Dedifferentiated amniotic fluid mesenchymal stem cell (primary cell): ENCODE measurements around the gene NCAPG2.

Source experiments
- DNase-seq: peaks from one replicate; pipeline ENCODE4 v3.0.0-alpha.2; 2016; ENCODE audit errors: extremely low spot score

Gene NCAPG2

DNA sequence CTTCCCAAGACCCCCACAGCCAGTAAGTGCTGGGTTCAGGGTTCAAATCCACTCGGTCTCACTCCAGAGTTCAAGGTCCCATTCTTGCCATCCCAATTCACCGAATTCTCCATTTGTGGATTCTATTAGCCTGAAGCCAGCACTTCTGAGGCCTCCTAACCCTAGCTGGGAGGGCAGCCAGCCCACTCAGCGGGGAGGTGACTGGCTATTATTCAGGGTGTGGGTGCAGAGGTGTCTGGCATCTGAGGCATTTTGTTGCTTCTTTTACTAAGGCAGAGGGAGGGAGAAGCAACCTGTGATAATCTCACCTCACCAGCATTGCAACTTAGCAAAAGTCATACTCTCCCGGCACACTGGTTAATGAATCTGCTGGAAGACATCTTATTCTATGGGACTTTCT lies 108.3 kb downstream of the NCAPG2 start:
- DNase-seq, result no peak

DNA sequence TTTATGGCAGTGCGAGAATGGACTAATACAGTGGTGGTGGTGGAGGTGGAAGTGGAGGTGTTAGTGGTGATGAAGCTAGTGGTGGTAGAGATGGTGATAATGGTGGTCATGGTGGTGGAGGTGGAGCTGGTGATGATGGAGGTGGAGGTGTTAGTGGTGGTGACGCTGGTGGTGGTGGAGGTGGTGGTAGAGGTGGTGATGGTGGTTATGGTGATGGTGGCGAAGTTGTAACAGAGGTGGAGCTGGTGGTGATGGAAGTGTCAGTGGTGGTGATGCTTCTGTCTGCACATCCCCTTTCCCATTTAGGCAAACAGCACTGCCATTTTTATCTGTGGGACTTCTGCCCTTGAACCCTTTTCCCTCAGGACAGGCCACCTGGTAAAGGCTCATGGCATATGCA lies 109.5 kb downstream of the NCAPG2 start:
- no peak for DNase-seq

DNA sequence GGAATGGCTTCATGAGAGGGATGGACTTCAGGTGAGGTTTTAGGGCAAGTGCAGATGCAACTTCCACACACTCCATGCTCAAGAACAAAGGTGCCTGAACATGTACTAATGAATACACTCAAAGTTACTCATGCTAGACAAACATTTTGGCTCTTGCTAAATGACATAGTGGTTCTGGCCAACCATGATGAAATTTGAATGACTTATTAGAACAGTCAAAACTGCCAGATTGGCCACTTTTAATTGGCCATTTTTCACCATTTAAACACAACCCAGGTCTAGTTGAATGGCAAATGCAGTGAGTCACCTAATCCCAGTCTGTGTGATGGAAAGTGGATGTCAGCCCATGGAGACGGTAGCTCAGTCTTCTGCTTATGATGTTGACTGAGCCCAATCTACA lies 112.1 kb downstream of the NCAPG2 start:
- no peak for DNase-seq

DNA sequence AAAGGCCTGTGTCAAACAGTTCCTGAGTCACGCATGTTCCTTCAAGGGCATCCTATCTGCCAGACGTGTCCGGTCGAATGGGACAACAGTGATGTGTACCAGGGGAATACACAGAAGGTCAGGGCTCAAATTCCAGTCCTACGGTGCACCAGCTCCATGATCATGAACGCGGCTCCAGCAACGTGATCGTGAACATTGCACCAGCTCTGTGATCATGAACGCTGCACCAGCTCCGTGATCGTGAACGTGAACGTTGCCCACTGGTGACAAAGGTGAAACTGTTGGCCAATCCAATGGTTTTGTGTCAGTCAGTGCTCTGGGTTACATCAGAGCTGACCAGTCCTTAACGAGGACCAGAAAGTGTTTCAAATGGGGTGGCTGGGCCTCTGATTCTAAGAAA lies 112.7 kb downstream of the NCAPG2 start:
- no peak for DNase-seq

DNA sequence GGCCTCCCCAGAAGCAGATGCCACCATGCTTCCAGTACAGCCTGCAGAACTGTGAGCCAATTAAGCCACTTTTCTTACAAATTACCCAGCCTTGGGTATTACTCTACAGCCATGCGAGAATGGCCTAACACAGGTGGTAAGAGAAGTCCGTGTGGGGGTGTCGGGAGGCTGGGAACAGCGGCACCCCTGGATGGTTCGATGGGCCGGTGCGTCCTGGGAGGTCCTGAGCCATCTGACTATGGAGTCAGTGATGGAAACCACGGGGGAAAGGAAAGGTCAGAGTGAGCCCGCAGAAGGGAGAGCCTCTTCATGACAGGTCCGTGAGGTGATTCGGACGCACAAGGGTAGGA lies 114.4 kb downstream of the NCAPG2 start:
- DNase-seq, result no peak

DNA sequence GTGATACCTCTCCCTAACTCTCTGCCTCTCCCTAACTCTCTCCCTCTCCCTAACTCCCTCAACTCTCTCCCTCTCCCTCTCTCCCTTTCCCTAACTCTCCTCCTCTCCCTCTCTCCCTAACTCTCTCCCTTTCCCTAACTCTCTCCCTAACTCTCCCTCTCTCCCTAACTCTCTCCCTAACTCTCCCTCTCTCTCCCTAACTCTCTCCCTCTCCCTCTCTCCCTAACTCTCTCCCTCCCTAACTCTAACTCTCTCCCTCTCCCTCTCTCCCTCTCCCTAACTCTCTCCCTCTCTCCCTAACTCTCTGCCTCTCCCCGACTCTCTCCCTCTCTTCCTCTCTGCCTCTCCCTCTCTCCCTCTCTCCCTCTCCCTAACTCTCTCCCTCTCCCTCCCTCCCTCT lies 115.0 kb downstream of the NCAPG2 start:
- no peak for DNase-seq

DNA sequence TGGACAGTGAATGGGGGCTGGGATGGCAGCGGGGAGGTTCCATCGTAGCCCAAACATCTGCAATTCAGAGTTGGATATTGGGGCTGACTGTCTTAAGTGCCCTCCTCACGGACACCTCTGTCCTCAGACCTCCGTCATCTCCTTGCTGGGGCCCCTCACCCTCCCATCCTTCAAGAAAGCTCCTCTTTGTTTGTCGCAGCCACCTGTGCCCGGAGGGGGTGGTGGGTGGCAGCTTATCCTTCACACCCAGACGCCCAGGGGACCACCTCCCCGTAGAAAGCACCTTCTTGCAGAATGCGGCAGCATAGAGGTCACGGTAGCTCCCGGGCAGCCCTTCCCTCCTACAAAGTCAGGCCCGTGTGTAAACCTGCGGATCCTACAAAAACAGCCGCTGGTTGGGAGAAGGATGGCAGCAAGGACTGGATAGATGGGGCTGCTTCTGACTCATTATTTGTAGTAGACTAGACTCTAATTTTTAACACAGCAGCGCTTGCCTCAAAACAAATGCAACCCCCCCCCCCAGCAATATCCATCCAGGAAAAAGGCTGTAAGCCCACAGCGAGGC lies 115.6 kb downstream of the NCAPG2 start:
- DNase-seq, result no peak

DNA sequence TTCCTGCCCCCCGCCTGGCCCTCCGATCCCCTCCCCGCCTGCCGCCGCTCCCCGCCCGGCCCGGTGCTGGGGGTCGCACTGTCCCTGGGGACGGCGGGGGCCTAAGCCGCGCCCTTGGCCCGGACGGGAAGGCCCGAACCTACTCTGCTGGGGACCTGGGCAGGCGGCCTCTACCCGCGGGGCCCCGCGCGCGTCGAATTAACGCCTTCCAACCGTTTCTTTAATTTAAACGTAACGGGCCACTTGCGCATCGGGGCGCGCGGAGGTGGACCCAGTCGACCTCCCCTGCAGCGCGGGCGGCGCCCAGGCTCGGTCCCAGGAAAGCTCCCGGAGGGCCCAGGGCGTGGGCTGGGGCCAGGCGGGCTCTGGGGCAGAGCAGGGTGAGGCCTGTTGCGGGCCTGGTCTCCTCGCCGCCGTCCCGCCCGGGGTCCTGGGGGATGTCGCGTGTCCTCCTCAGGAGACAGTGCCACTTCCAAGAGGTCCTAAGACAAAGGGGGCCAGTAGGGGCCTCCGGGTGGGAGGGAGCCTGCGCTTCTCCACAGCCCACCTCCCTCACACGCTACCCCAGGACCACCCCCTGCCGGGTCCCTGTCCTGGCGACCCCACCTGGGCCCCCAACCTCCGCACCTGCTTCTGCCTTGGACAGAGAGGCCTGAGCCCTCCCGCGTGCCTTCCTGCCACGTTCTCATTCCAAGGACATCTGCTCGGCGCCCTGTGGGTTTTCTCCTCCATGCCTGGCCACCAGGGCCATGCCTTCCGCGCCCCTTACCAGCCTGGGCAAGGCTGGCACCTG lies 116.3 kb downstream of the NCAPG2 start:
- no peak for DNase-seq

DNA sequence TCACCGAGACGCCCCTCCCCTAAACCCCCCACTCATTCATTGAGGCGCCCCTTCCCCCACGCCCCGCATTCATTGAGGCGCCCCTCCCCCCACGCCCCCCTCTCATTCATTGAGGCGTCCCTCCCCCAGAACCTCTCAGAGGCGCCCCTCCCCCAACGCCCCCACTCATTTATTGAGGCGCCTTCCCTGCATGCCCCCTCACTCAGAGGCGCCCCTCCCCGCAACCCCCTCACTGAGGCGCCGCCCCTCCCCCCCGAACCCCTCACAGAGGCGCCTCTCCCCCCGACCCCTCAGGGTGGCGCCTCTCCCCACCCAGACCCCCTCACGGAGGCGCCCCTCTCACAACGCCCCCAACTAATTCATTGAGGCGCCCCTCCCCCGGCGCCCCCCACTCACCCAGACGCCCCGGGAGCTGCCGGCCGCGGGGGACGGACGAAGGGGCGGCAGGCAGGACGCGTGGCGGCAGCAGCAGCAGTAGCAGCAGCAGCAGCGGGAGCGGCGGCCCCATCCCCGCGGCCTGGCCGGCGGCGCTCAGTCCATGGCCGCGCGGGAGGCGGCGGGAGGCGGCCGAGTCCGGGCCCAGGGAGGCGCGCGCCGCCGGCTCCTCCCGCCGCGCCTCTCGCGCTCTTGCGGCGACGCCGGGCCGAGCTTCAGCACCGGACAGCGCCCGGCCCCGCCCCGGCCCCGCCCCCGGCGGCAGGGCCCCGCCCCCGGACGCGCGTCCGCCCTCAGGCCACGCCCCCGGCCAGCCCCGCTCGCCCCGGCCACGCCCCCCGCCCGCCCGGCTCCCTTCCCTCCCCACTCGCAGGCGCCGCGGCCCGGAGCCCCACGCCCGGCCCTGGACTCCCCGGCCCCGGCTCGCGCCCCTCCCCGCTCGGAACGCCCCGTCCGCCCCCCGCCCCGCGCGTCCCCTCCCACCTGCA lies 117.2 kb downstream of the NCAPG2 start, which contains the start of gene PTPRN2:
Gene PTPRN2, minus strand, starts transcription at position 662 of the 923 bp plus-strand sequence.
- no peak for DNase-seq

DNA sequence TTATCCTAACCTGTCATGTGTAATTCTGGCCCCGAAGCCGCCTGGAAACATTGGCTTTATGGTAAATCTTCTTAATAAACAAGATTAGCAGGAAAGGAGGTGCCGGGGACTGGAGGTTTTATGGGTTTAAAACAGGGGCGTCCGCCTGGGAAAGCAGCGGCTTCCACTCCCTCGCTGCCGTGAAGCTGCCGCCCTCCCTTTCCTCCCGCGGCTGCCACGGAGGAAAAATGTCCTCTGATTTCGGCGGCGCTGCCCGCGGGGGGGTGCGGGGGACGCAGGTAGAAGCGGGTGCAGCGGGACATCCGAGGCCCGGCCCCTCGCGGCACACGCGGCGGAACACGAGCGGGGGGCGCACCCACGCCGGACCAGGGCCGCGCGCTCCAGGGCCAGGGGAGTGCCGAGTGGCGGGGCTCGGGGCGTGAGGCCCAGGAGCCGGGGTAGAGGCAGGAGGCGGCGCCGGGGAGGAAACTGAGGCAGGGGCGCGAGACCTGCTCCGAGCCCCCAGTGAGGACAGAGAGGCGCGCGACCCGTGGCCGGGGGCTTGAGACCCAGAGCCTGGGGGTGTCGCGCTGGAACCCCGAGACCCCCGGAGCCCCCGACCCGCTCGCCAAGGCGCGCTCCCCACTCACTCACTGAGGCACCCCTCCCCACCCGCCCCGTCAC lies 118.0 kb downstream of the NCAPG2 start:
- DNase-seq, result no peak

DNA sequence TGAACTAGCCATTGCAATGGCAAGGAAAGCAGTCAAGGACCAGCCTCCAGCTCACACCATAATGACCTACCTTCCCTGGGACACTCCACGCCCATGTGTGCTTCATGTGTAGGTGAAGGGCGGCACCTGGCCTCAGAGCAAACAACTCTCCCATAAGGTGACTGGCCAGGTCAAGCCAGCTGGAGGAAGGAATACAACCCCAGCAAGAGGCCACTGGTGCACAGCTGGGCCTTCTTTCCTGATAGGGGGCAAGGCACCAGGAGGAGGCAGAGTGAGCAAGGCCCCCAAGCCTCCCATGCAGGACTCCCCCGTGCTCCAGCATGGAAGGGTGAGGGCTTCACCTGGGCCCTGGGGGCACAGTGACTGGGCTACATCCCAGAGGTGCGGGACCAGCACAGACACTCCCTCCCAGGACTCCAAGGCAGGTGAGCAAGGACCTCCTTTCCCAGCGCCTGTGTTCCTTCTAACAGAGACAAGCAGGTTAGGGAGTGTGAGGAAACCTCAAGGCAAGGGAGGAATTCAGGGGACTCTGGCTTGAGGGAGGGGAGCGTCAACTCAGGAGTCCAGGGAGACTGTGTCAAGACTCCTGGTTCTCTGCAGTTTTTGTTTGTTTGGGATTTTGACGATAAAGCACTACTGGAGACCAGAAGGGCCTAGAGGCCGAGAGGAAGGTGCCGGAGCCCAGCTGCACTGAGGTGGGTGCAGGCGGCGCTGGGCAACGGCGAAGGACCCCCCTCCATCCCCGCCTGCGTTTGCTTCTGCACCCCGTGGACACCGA lies 118.7 kb downstream of the NCAPG2 start:
- no peak for DNase-seq

DNA sequence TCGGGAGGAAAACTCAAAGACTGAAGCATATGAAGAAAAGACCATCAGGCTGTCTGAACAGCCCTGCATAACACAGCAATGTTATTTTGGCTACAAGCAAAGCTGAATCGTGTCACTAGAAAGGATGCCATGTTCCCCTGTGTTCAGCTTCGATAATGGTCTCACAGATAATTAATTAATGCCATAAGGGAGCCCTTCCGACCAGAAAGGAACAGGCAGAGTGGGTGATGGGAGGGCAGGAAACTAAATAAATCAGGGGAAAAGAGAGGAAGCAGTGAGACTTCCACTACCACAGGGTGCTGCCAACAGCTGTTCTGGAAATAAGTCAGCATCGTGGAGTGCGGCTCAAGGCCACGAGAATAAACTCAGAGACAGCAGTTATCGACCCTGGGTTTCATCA lies 120.2 kb downstream of the NCAPG2 start:
- DNase-seq, result no peak

DNA sequence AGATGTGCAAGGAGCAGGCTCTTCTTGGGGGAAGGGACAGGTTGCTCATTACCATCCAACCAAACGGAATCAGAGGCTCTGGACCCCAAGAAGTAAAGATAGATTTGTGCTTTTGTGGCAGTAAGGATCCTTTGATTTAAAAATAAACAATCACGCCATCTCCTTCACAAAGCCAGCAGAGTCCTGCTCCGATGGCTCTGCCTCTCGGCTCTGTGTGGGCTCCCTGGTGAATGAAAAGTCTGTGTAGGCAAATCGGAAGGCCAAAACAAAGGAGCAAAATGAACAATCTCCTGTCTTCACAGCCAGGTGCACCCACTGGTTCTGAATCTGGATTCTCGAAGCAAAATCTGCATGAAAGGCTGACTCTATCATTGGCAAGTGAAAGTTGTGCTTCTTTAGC lies 120.8 kb downstream of the NCAPG2 start:
- DNase-seq, result no peak

DNA sequence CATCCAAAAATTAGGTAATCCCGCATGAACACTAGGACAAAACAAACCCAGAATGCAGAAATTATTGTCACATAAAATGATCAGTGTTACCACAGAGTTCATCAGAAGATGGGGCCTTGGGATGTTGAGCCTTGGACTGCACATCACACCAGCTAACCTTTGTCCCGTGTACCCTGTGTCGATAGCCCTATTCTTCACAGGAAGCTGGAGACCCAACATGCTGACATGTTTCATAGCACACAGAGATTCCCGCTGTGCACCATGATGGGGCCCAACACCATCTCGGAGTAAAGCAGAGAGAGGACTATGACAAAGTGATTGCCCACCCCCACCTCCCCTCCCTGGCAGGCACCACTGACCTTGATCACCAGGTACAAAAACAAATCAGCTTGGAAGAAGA lies 121.5 kb downstream of the NCAPG2 start:
- no peak for DNase-seq

DNA sequence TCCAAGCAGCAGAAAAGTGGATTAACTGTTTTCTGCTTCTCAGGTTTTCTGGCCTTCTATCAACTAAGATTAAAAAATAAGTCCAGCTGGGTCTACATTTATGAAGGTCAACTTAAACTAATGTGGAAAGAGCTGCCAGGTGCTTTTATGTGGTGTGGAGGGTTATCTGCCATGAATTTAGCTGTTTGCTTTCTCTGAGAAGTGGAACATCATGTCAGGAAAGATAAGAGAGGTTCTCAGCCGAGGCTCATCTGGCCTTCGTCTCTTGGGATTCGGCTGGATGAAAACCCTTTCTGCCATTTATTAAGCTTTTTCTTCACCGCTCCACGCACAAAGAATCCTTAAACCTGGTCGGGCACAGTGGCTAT lies 122.5 kb downstream of the NCAPG2 start:
- no peak for DNase-seq

DNA sequence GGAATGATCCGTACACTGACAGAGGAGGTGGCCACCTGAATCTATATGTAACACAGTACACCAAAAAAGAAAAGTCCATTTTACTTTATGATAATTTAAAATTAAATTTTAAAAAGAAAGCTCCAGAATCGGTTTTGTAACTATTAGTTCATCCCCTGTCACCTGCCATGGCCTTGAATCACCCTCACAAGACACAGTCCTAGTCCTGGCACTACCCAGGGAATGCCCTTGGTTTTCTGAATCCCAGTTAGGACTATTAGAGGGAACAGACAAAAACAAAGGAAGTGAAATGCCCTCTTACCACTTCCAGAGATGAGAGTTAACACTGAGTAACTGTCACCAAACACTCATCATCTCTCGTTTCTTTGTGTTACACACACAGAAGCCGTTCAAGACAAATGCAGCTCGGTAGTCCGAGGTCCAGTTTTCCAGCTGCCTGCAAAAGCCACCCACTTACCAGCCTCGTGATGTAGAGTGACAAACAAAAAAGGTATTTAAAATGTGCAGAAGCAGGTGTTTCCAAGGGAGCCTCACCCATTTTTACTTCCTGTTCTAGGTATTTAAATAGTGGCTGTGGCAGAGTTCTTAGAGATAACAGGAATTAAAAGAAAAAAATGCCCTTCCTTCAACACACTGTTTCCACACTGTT lies 123.0 kb downstream of the NCAPG2 start:
- no peak for DNase-seq
